GM10847 (cell line): ENCODE data around the gene PDCD11.

Experiments used
- POLR2A ChIP-seq: IDR thresholded peaks from 2 replicates; pipeline ENCODE4 v1.6.1; 2011; ENCODE audit not compliant: insufficient read length; ENCODE audit errors: extremely low read depth

PDCD11 gene

DNA sequence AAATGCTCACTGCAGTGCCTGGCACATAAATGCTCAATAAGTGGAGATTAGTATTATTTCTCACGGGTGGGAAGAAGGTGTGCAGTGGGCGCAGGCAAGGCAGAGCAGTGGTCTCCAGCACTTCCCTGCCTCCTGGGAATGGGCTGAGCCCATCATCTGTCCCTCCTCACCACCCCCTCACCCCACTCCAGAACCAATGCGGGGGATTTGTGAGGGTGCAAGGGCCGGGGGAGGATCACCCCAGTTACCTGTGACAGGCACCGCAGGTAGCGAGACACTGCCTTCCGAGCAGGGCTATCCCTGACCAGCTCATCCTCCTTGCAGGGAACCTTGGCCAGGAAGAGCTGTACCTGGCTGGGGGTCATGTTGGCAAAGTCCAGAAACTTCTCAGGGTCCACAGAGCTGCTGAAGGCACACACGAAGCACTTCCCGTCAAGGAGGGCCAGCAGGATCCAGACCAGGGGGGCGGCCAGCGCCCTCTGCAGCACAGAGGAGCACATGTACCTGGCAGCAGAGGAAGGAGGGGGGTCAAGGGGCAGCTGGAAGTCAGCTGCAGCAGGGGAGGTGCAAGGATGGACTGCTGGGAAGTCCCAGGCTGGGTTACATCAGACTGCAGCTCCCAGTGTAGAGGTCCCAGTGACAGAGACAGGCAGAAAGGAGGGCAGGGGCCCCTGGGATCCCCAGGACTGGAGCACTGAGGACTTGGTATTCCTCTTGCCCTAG, 79.8 kb downstream of the PDCD11 start:
- no peak for TF ChIP-seq POLR2A

DNA sequence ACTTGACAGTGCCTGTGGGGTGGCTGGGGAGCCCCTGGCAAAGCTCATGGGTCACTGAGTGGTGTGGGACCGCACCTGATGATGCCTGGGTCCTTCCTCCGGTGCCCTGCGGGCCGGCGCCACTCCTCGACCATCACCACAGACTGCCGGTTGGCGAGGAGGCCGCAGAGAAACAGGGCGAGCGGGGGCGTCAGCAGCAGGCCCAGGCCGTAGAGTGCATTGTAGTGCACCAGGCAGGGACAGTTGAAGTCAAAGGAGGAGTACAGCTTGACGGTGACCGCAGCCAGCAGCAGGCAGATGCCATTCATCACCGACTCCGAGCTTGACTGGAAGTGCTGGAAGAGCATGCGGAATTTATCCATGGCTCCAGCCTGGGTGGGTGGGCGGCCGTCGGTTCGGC, 82.2 kb downstream of the PDCD11 start:
- TF ChIP-seq POLR2A, result no peak

DNA sequence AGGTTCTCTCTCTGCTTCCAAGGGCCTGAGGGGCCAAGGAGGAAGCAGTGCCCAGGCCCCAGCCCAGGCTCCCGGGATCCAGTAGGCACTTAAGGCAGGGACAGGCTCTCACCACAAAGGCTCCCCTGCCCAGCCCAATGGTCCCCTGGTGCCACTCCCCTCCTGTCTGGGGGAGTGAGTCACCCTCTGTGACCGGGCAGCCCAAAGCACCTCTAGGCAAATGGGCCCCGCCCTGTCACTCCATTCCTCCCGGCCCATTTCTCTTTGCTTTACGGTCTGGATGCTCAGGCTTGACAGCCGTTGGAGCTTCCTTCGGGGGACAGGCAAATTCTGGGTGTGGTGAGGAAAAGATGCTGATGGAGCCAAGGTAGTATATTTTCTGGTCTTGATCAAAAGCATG, 82.7 kb downstream of the PDCD11 start, which contains the start of gene CALHM3:
TSS of gene CALHM3 (minus strand) at position 106 of the 400 bp plus-strand sequence. CDS start 208 bp downstream, outside the sequence.
- TF ChIP-seq POLR2A, result no peak

DNA sequence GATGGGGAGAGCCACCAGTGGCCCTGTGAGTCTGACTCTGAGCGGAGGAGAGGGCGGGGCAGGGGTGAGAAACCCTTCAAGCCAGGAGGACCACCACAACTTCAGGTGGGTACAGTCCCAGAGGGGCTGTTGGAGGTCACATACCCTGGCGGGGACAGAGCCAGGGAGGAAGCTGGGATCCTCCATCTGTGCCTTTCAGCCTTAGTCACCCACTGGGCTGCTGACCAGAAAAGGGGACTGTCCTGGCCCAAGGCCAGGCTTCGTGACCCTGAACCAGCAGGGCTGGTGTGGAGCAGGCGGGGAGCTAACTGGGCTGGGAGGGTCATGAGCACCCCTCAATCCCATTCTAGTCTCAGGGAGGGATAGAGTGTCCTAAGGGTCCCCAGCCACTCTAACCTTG, 84.1 kb downstream of the PDCD11 start:
- TF ChIP-seq POLR2A, result no peak

DNA sequence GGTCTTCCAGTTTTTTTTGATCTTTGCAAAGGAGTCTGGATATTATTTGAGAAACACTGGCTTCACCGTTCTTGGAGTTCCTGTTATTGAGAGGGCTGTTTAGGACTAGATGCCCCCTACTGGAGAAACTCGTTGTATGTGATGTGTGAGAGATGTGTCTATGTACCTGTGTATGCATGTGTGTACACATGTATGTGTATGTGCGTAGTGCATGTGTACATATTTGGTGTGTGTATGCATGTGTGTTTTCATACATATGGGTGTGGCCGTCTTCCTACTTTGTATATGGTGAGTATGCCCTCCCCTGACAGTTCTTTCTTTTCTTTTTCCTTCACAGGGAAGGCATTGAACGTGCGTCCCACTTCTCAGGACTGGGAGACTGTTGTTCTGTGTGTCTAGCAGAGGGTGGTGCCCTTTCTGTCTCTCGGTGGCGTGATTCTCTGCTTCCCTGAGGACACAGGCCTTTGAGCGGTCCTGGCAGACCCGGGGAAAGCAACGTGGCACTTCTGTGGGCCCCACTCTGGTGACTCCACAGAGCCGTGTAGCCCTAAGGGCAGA, 85.6 kb downstream of the PDCD11 start:
- no peak for TF ChIP-seq POLR2A

DNA sequence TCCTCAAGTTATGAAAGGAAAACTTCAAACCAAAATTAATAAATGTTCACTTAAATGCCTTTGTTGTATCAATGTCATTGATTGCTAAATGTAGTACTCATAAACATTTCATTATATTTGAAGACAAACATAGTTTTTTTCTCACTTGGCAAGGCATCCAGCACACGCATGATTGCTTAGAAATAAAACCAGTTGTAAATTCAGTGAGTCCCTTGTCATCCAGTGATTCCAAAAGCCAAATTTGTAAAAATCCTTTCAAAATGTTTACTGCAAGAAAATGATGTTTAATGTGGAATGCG, 90.9 kb downstream of the PDCD11 start:
- no peak for TF ChIP-seq POLR2A

DNA sequence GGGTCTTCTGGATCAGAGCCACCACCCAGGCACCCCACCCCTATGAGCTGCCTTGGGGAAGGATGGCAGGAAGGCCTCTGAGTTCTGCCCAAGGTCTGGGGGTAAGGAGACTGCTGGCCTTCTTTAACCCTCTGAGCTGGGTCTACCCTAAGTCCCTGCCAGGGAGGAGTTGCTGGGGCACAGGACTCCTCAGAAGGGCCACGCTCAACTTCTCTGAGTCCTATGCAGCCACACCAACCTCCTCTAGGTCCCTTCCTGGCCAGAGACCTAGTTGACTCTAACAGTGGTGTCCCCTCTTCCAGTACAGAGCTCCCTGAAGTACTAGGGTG, 94.5 kb downstream of the PDCD11 start:
- no peak for TF ChIP-seq POLR2A

DNA sequence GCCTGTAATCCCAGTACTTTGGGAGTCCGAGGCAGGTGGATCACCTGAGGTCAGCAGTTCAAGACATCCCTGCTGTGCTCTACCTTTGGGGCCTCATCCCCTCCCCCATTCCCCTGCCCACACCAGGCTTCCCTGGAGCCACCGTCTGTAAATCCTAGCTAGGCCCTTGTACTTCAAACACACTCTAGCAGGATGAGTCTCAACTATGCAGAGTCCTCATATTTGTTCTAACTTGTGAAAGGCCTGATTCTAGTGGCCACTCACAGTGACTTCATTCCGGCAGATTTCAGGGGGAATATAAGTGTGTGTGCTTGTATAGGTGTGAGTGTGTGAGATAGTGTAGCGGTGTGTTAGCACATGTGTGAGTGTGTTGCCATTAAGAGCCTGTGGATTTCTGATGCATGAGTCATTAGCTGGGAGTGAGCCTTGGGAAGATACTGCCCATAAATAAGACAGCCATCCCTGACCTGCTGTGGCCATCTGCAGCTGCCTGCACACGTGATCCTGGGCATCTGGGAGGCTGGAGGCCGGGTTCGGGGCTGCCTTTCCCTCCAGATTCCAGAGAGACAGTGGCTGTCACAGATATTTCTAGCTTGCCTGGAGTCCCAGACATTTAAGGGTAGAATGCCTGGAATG, 95.4 kb downstream of the PDCD11 start:
- no peak for TF ChIP-seq POLR2A

DNA sequence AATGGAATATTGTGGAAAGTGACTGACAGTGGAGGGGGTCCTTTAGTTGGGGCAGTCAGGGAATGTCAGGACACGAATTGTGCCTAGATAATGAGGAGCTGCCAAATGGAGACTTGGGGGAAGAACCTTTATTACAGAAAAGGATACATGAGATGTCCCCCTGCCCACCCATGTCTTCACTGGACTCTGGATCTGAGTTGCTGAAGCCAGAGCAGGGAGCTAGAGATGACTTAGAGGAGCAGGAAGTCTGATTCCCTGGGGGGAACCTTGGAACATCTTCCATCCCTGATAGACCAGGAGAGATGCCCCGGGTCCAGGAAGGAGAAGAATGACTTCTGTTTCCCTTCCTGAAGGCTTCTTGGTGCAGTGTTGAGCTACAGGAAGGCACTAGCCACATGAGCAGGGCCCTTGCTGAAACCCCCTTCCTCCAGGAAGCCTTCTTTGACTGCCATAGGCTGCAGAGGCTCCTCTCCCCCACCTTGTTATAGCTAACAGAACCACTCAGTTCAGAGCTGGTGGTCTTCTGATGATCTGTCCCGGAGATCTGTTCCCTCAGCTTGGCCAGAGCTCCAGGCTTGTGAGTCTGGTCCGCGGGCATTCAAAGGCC, 96.3 kb downstream of the PDCD11 start:
- TF ChIP-seq POLR2A, result no peak

DNA sequence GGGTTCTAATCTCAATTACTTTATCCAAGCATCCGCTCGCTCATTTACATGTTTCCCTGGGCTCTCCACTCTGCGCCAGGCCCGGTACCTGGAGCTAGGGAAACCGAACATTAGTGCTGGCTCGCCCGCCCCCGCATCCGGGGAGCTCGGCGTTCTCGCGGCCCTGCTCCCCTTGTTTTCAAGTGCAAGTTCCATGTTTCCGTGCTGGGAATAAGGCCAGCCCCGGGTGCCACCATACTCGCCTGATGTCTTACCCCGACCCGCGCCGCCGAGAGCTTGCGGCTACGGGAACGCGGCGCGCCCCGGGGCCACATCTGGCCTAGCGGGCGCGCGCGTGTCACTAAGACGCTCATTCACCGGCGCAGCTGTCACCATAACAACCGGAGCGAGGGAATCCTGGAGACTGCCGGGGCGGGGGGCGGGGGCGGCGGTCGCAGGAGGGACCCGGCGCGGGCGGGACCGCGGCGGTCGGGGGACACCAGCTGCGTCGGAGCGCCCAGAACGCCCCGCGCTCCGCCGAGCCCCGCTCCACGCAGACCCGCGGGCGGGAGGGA, 97.0 kb downstream of the PDCD11 start, which contains the start of gene NEURL1:
TSS of gene NEURL1 (plus strand) at position 344 of the 554 bp plus-strand sequence. CDS start 683 bp downstream, outside the sequence.
- no peak for TF ChIP-seq POLR2A

DNA sequence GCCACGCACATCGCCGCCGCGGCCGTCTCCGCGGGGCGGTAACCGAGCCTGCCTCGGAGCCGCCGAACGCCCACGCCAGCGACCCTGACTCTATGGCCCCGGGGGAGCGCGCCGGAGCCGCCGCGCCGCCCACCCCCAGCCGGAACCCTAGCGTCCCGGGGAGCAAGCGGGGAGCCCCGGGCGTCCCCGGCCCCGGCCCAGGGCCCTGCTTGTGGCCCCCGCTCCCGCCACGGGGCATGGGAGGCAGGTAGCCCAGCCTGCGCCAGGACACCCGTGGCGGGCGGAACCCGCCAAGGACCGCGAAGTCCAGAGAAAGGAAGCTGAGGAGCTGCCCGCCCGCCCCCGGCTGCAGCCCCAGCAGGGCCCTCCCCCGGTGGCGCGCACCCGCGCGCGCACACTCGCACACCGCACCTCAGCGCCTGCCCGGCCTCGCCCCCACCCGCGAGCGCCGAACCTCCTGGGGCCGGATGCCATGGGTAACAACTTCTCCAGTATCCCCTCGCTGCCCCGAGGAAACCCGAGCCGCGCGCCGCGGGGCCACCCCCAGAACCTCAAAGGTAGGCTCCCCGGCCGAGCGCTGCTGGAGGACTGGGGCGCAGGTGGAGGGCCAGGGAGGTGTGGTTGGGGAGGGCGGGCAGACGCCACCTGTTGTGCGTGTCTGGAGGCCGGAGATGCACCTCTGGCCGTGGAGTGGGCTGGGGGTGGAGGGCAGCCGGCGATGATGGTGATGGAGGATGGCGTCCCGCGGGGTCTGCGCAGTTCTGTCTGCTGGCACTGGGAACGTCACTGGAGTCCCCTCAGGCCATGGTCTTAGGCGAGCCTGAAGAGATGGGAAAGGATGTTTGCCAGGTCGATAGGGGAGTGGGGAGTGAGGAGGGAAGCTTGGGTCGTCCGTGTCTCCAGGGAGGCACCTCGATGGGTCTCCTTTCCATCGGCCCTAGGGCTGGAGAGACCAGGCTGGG, 97.8 kb downstream of the PDCD11 start:
- TF ChIP-seq POLR2A, result no peak

DNA sequence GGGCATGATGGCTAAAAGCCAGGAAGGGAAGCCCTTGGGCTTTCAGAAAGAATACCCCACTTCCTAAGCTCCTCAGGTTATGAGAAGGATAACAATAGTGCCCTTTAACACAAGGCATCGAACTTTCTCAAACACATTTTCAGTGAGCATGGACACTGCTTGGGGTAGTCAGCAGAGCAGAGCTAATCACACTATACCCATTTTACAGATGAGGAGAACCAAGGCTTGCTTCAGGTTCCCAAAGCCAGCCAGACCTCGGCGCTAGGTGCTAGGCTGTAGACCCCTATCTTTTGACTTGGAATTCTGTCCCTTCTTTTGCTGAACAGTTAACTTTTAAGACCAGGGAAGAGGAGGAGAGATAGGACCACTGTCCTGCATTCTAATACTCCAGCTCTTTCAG, 98.9 kb downstream of the PDCD11 start:
- no peak for TF ChIP-seq POLR2A
